SH-SY5Y (cell line): ENCODE data around the gene CTBP2.

Source experiments
- GATA2 ChIP-seq: IDR thresholded peaks from 2 replicates; pipeline ENCODE4 v1.6.1; 2011; ENCODE audit warnings: mild to moderate bottlenecking, low read depth, low read length
- GATA3 ChIP-seq: IDR thresholded peaks from 2 replicates; pipeline ENCODE4 v1.6.1; 2011; ENCODE audit warnings: low read depth, mild to moderate bottlenecking, low read length, moderate library complexity

GRCh38 chr10:125102246-125102645 is 58.1 kb downstream of the CTBP2 start:
- TF ChIP-seq GATA2, result no peak
- no peak for TF ChIP-seq GATA3
